Neural crest cell (in vitro differentiated cells): ENCODE results near the gene MYO3A. TPM values are rescaled to one million over a fixed set of nuclear protein-coding genes. Genes with fewer than 3 reads are reported as not detected.

ENCODE experiments used
- DNase-seq: peaks from one replicate; pipeline ENCODE4 v3.0.0; 2021; ENCODE audit warnings: low read depth, mixed read lengths, low spot score
- H3K27ac Mint-ChIP-seq: one replicate; pipeline ENCODE4 v1.8.0; 2021; ENCODE audit warnings: mild to moderate bottlenecking, mixed read lengths; ENCODE audit not compliant: unreplicated experiment
- H3K27me3 Mint-ChIP-seq: 2 replicates; pipeline ENCODE4 v1.8.0; 2021; ENCODE audit warnings: low read depth, mild to moderate bottlenecking, mixed read lengths
- H3K36me3 Mint-ChIP-seq: 2 replicates; pipeline ENCODE4 v1.8.0; 2021; ENCODE audit warnings: low read depth, mild to moderate bottlenecking, mixed read lengths
- H3K4me1 Mint-ChIP-seq: 2 replicates; pipeline ENCODE4 v1.8.0; 2021; ENCODE audit warnings: mixed read lengths
- H3K4me3 Mint-ChIP-seq: one replicate; pipeline ENCODE4 v1.8.0; 2021; ENCODE audit warnings: mild to moderate bottlenecking, mixed read lengths
- H3K9me3 Mint-ChIP-seq: 2 replicates; pipeline ENCODE4 v1.8.0; 2021; ENCODE audit warnings: mixed read lengths
- total RNA-seq: library from RNA; stranded (reverse); gene quantifications from 2 replicates; pipeline ENCODE4 v1.2.1, GENCODE V29; 2021
- TF ChIP-seq, protein P1 (sequence below): fragments of 200-600 bp; sonication (generic); conservative IDR thresholded peaks from 2 replicates; pipeline ENCODE4 v1.5.0; 2021; ENCODE audit warnings: antibody characterized with exemption, mild to moderate bottlenecking

The MYO3A gene
- total RNA-seq, 1 donor from 2014 or later: 1.4 TPM

GRCh38 chr10:26029858-26030257 is 95.8 kb downstream of the MYO3A start:
- Mint-ChIP-seq H3K4me3 (no peak overlapping the region), H3K4me1 (no peaks in the 10 kb centered on the region), H3K9me3 (no peaks in the 10 kb centered on the region), H3K36me3 (no peaks in the 10 kb centered on the region), H3K27ac (no peak overlapping the region), H3K27me3 (no peaks in the 10 kb centered on the region)
- TF ChIP-seq, protein P1, sequence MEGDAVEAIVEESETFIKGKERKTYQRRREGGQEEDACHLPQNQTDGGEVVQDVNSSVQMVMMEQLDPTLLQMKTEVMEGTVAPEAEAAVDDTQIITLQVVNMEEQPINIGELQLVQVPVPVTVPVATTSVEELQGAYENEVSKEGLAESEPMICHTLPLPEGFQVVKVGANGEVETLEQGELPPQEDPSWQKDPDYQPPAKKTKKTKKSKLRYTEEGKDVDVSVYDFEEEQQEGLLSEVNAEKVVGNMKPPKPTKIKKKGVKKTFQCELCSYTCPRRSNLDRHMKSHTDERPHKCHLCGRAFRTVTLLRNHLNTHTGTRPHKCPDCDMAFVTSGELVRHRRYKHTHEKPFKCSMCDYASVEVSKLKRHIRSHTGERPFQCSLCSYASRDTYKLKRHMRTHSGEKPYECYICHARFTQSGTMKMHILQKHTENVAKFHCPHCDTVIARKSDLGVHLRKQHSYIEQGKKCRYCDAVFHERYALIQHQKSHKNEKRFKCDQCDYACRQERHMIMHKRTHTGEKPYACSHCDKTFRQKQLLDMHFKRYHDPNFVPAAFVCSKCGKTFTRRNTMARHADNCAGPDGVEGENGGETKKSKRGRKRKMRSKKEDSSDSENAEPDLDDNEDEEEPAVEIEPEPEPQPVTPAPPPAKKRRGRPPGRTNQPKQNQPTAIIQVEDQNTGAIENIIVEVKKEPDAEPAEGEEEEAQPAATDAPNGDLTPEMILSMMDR: no peak
- no peak for DNase-seq

GRCh38 chr10:26031300-26031699 is 97.3 kb downstream of the MYO3A start:
- Mint-ChIP-seq H3K4me1 (no peaks in the 10 kb centered on the region), H3K4me3 (no peak overlapping the region), H3K36me3 (no peaks in the 10 kb centered on the region), H3K9me3 (no peaks in the 10 kb centered on the region), H3K27me3 (no peaks in the 10 kb centered on the region), H3K27ac (no peak overlapping the region)
- no peak for DNase-seq
- TF ChIP-seq, protein P1: no peak

DNA sequence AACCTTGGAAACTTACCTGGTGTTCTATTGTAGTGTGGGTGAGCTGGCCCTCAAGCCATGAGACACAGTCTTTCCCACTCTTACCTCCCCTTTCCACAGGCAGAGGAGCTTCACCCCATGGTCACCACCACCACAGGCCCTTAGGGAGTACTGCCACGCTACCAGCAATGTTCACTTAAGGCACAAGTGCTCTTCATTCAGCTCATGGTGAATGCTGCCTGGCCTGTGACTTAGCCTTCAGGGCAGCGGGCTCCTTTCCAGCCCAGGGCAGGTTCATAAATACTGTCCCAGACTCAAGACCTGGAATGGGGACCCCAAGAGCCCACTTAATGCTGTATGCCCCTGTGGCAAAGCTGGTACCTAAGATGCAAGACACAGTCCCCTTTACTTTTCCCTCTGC is 109.4 kb downstream of the MYO3A start:
- H3K27ac Mint-ChIP-seq: no peak overlapping the region
- no peaks in the 10 kb centered on the region for H3K4me1 Mint-ChIP-seq
- H3K4me3 Mint-ChIP-seq: no peak overlapping the region
- no peaks in the 10 kb centered on the region for H3K36me3 Mint-ChIP-seq
- H3K9me3 Mint-ChIP-seq: peaks cover 5% of the 10 kb centered on the region
- H3K27me3 Mint-ChIP-seq: no peaks in the 10 kb centered on the region
- TF ChIP-seq, protein P1: no peak
- DNase-seq: no peak

- DNase-seq: no peak
- Mint-ChIP-seq H3K4me1 (no peaks in the 10 kb centered on the region), H3K27me3 (no peaks in the 10 kb centered on the region), H3K27ac (no peak overlapping the region), H3K4me3 (no peak overlapping the region), H3K9me3 (peaks cover 5% of the 10 kb centered on the region), H3K36me3 (no peaks in the 10 kb centered on the region)
- TF ChIP-seq, protein P1: no peak
Measured at GRCh38 chr10:26044141-26044749, 110.2 kb downstream of the MYO3A start.

DNA sequence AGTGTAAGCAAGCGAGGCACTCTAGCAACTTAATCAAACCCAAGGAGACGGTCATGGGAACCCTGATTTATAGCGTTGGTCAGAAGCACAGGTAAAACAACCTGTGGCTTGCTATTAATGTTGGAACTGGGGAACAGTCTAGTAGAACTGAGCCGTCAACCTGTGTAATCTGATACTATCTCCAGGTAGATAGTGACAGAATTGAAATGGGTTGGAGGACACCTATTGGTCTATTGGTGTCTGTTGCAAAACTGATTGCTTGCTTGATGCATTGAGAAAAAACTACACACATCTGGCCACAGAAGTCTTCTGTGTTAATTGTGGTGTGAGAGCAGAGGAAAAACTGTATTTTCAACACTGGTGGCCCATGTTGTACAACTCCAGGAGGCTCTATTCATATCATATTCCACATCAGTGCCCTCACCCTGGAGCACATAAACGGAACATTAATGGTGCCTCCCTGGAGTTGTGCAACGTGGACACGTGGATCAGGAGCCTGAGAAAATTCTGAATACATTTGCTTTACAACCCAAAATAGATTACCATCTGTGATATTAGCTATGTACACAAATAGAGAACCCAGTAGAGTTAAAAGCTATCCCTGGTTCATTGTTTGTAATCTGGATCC is 112.2 kb downstream of the MYO3A start:
- H3K36me3 Mint-ChIP-seq: no peaks in the 10 kb centered on the region
- H3K4me3 Mint-ChIP-seq: no peak overlapping the region
- H3K9me3 Mint-ChIP-seq: no peaks in the 10 kb centered on the region
- no peaks in the 10 kb centered on the region for H3K4me1 Mint-ChIP-seq
- no peaks in the 10 kb centered on the region for H3K27me3 Mint-ChIP-seq
- no peak overlapping the region for H3K27ac Mint-ChIP-seq
- no peak for DNase-seq
- TF ChIP-seq, protein P1: no peak
